ENCODE data around the gene XKR8. TPM values are rescaled to one million over a fixed set of nuclear protein-coding genes. Genes with fewer than 3 reads are reported as not detected.
"Not testable (repeated sequence)": the region's sequence is repeated elsewhere in the genome, so short reads cannot be mapped to it uniquely, and the experiment has no call there.

Gene XKR8
- total RNA-seq, 2 donors from 2014 or later, result 7.1 to 9.8 TPM

DNA sequence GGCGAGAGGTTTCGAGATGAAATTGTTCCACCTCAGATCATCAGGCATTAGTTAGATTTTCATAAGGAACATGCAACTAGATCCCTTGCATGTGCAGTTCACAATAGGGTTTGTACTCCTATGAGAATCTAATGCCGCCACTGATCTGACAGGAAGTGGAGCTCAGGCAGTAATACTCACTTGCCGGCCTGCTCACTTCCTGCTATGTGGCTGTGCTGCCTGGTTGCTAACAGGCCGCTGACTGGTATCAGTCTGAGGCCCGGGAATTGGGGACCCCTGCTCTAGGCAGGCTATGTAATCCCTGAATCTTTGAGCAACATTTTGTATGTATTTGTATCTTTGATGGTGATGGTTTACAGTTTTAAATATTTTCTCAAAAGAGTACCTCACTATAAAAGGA lies 32.5 kb downstream of the XKR8 start:
- no peaks in the 10 kb centered on the region for H3K27me3 ChIP-seq
- no peaks in the 10 kb centered on the region for H3K4me1 ChIP-seq
- no peak overlapping the region for H3K4me3 ChIP-seq
- H3K9ac ChIP-seq (ENCODE audit: low read depth in 2 of 2, low read length in 2 of 2), result no peak overlapping the region
- intact Hi-C loops (cut with DNase I), result no loop called here
- DNase-seq, result no peak
- no peak overlapping the region for H3K27ac ChIP-seq
- H3K9me3 ChIP-seq, result no peaks in the 10 kb centered on the region
- peaks cover 14% of the 10 kb centered on the region for H3K36me3 ChIP-seq
- TF ChIP-seq, protein P1, sequence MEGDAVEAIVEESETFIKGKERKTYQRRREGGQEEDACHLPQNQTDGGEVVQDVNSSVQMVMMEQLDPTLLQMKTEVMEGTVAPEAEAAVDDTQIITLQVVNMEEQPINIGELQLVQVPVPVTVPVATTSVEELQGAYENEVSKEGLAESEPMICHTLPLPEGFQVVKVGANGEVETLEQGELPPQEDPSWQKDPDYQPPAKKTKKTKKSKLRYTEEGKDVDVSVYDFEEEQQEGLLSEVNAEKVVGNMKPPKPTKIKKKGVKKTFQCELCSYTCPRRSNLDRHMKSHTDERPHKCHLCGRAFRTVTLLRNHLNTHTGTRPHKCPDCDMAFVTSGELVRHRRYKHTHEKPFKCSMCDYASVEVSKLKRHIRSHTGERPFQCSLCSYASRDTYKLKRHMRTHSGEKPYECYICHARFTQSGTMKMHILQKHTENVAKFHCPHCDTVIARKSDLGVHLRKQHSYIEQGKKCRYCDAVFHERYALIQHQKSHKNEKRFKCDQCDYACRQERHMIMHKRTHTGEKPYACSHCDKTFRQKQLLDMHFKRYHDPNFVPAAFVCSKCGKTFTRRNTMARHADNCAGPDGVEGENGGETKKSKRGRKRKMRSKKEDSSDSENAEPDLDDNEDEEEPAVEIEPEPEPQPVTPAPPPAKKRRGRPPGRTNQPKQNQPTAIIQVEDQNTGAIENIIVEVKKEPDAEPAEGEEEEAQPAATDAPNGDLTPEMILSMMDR (IDR thresholded peaks at IDR 0.05), result no peak

DNA sequence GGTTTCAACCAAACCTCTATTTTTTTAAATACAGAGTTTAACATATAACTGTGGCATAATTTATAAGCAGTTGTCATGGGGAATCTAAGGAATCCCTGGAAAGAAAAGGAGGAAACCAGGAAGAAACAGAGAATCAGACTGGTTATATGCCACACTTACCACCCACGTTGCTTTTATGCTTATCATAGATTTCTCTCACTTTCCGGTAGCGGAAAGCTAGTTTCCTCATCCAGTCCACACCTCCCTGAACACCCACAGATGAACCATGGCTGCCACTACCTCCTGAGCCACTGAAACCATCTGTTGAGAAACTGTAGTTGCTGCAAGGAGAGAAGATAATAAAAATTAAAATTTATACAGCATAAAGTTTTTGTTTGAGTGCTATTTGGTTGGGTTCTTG lies 33.5 kb downstream of the XKR8 start:
- no peak for DNase-seq
- Histone ChIP-seq H3K4me3 (no peak overlapping the region), H3K9ac (ENCODE audit: low read depth in 2 of 2, low read length in 2 of 2) (no peak overlapping the region), H3K27me3 (no peaks in the 10 kb centered on the region), H3K27ac (no peak overlapping the region), H3K36me3 (peaks cover 13% of the 10 kb centered on the region), H3K4me1 (no peaks in the 10 kb centered on the region), H3K9me3 (no peaks in the 10 kb centered on the region)
- TF ChIP-seq, protein P1 (IDR thresholded peaks at IDR 0.05), result no peak
- intact Hi-C loops (cut with DNase I), result no loop called here

DNA sequence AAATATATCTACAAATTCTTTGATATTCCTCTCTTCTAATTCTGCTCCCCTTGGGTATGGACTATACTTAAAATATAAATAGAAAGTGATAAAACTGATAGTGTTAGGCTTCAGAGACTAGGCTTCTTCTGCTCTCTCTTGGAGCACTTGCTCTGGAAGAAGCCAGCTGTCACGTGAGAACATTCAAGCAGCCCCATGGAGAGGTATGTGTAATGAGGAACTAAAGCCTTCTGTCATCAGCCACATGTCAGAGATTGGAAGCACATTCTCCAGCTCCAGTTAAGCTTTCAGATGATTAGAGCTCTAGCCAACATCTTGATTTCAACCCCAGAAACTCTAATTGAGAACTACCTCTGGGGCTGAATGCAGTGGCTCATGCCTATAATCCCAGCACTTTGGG lies 34.3 kb downstream of the XKR8 start:
- Histone ChIP-seq H3K4me1 (no peaks in the 10 kb centered on the region), H3K27me3 (no peaks in the 10 kb centered on the region), H3K9ac (ENCODE audit: low read depth in 2 of 2, low read length in 2 of 2) (no peak overlapping the region), H3K36me3 (peaks cover 7% of the 10 kb centered on the region), H3K4me3 (no peak overlapping the region), H3K9me3 (no peaks in the 10 kb centered on the region), H3K27ac (no peak overlapping the region)
- intact Hi-C loops (cut with DNase I), result no loop called here
- TF ChIP-seq, protein P1 (IDR thresholded peaks at IDR 0.05), result no peak
- DNase-seq, result no peak

DNA sequence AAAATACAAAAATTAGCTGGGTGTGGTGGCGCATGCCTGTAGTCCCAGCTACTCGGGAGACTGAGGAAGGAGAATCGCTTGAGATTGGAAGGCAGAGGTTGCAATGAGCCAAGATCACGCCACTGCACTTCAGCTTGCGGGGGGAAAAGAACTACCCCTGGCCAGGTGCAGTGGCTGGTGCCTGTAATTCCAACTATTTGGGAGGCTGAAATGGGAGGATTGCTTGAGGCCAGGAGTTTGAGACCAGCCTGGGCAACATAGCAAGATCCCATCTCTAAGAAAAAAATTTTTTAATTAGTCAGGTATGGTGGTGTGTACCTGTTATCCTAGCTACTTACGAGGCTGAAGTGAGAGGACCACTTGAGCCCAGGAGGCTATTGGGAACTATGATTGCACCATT lies 34.8 kb downstream of the XKR8 start:
- H3K27ac ChIP-seq; H3K36me3 ChIP-seq; H3K9me3 ChIP-seq; H3K4me1 ChIP-seq; DNase-seq; H3K9ac ChIP-seq (ENCODE audit: low read depth in 2 of 2, low read length in 2 of 2); intact Hi-C loops (cut with DNase I); H3K4me3 ChIP-seq; H3K27me3 ChIP-seq: not testable (repeated sequence)

DNA sequence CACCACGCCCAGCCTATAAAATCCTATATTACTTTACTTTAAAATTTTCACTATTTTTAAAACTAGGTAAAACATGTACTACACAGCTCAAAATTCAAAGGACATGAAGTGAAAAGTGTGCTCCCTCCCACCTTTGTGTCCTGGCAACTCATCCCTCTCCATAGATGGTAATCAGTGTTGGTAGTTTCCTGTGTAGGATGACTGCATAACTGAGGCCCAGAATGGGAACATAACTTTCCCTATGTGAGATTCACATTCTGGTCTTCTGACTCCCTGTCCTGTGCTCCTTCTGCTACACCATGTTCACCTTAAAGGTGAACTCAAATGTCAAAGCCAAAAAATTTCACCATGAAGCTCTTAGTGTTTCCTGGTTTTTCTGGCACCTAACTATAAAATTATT lies 39.3 kb downstream of the XKR8 start:
- no peak overlapping the region for H3K9ac ChIP-seq (ENCODE audit: low read depth in 2 of 2, low read length in 2 of 2)
- H3K9me3 ChIP-seq, result no peaks in the 10 kb centered on the region
- H3K4me3 ChIP-seq, result no peak overlapping the region
- no peak overlapping the region for H3K27ac ChIP-seq
- no peaks in the 10 kb centered on the region for H3K27me3 ChIP-seq
- no peak for DNase-seq
- no peaks in the 10 kb centered on the region for H3K4me1 ChIP-seq
- intact Hi-C loops (cut with DNase I), result no loop called here
- no peaks in the 10 kb centered on the region for H3K36me3 ChIP-seq
- TF ChIP-seq, protein P1 (IDR thresholded peaks at IDR 0.05), result no peak

DNA sequence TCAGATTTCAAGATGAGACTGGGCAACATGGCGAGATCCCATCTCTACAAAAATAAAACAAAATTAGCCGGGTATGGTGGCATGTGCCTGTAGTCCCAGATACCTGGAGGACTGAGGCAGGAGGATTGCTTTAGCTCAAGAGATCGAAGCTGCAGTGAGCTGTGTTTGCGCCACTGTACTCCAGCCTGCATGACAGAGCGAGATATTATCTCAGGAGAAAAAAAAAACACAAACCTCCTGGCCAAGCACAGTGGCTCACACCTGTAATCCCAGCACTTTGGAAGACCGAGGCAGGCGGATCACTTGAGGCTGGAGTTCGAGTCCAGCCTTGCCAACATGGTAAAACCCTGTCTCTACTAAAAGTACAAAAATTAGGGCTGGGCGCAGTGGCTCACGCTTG lies 42.8 kb downstream of the XKR8 start:
- no peak overlapping the region for H3K27ac ChIP-seq
- TF ChIP-seq, protein P1 (IDR thresholded peaks at IDR 0.05), result no peak
- no peaks in the 10 kb centered on the region for H3K4me1 ChIP-seq
- H3K9me3 ChIP-seq, result no peaks in the 10 kb centered on the region
- DNase-seq, result no peak
- no peaks in the 10 kb centered on the region for H3K36me3 ChIP-seq
- no peaks in the 10 kb centered on the region for H3K27me3 ChIP-seq
- no peak overlapping the region for H3K4me3 ChIP-seq
- intact Hi-C loops (cut with DNase I), result no loop called here
- H3K9ac ChIP-seq (ENCODE audit: low read depth in 2 of 2, low read length in 2 of 2), result no peak overlapping the region

DNA sequence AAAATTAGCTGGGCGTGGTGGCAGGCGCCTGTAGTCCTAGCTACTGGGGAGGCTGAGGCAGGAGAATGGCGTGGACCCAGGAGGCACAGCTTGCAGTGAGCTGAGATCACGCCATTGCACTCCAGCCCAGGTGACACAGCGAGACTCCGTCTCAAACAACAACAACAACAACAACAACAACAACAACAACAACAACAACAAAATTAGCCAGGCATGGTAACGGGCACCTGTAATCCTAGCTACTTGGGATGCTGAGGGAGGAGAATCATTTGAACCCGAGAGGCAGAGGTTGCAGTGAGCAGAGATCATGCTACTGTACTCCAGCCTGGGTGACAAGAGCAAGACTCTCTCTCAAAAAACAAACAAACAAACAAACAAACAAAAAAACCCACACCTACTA lies 43.3 kb downstream of the XKR8 start:
- H3K9ac ChIP-seq (ENCODE audit: low read depth in 2 of 2, low read length in 2 of 2); intact Hi-C loops (cut with DNase I): not testable (repeated sequence)

More for the DNA sequence above, 43.3 kb downstream of the XKR8 start:
- H3K27me3 ChIP-seq, H3K4me1 ChIP-seq, H3K36me3 ChIP-seq, H3K27ac ChIP-seq, DNase-seq, H3K4me3 ChIP-seq, H3K9me3 ChIP-seq: not testable (repeated sequence)
